GM10248 (cell line): ENCODE data around the gene DSCAML1.

Source experiments
- CTCF ChIA-PET: fragments of 300-600 bp; sonication (Branson Sonifier 250); formaldehyde crosslinking; extraction: SDS; loops from one replicate; lab custom pipeline; 2021; ENCODE audit warnings: antibody characterized with exemption; lab: Yijun Ruan, JAX
- POLR2A ChIA-PET: fragments of 350-650 bp; sonication (Branson Sonifier 250); formaldehyde crosslinking; extraction: SDS; loops from one replicate; lab custom pipeline; 2020; ENCODE audit warnings: antibody characterized with exemption; lab: Yijun Ruan, JAX
- DNase-seq: peaks from one replicate; pipeline ENCODE4 v3.0.0; 2012; ENCODE audit errors: extremely low spot score
- CTCF ChIP-seq: IDR thresholded peaks from 2 replicates; pipeline ENCODE4 v1.5.1; 2012; ENCODE audit warnings: mild to moderate bottlenecking, low read depth; ENCODE audit errors: extremely low read depth, missing control alignments, control extremely low read depth

The DSCAML1 gene

GRCh38 chr11:117752071-117752470 is 44.9 kb downstream of the DSCAML1 start:
- TF ChIP-seq CTCF, result no peak
- ChIA-PET POLR2A (no interaction called here), CTCF (interaction anchor here (0.9 kb wide), 1 partner anchor 55 kb away, joined by 3 read pairs; no protein-coding TSS in a partner anchor)
- no peak for DNase-seq

- TF ChIP-seq CTCF, result no peak
- no peak for DNase-seq
- POLR2A ChIA-PET, result no interaction called here
- CTCF ChIA-PET, result interaction anchor here (0.9 kb wide), 1 partner anchor 56 kb away, joined by 3 read pairs; no protein-coding TSS in a partner anchor
Measured at GRCh38 chr11:117750916-117751662, 45.9 kb downstream of the DSCAML1 start.

GRCh38 chr11:117750357-117750756 is 46.7 kb downstream of the DSCAML1 start:
- POLR2A ChIA-PET, result no interaction called here

GRCh38 chr11:117749541-117749910 is 47.5 kb downstream of the DSCAML1 start:
- no peak for TF ChIP-seq CTCF
- POLR2A ChIA-PET, result no interaction called here
- no peak for DNase-seq
- CTCF ChIA-PET, result no interaction called here

More at GRCh38 chr11:117750357-117750756, 46.7 kb downstream of the DSCAML1 start:
- CTCF ChIA-PET, result no interaction called here
- TF ChIP-seq CTCF, result no peak
- no peak for DNase-seq

GRCh38 chr11:117748771-117749540 is 48.1 kb downstream of the DSCAML1 start:
- no peak for DNase-seq
- TF ChIP-seq CTCF, result no peak
- ChIA-PET POLR2A (no interaction called here), CTCF (interaction anchor here (1.1 kb wide), 1 partner anchor 38 kb away, joined by 3 read pairs; no protein-coding TSS in a partner anchor)

- ChIA-PET CTCF (interaction anchor here (1.1 kb wide), 1 partner anchor 37 kb away, joined by 3 read pairs; no protein-coding TSS in a partner anchor), POLR2A (no interaction called here)
- TF ChIP-seq CTCF, result no peak
- no peak for DNase-seq
Measured at GRCh38 chr11:117747892-117748291, 49.1 kb downstream of the DSCAML1 start.
